Measurements from ENCODE around the gene DLL1.

DNA sequence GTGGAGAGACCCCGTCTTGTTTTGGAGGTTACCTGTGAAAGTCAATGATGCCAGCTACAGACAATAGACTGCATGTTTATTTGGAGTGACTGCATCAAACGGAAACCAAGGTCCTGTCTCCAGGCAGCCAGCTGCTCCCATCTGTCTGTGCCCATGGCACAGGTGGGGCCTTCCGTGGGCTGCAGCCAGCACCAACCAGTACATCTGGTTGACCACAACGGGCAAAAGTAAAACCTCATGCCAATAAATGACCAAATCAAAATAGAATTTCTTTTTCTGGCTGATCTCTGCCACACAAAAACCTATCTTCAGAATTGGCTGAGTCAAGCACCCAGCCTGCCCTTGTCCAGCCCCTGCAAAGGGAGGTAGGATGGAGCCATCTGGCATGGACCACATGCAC, 33.5 kb downstream of the DLL1 start:
- TF ChIP-seq EZH2 (optimal IDR thresholded peaks at IDR 0.05; ENCODE audit: low read depth, low read length) (no peak), CTCF (IDR thresholded peaks at IDR 0.05; ENCODE audit: low read length) (no peak)

All from MM.1S (cell line).